Mesendoderm (in vitro differentiated cells): ENCODE data around the gene CPT1C.

Experiments used
- DNase-seq: peaks from one replicate; pipeline ENCODE4 v3.0.0; 2013
- H2AK5ac ChIP-seq: 2 replicates; pipeline ENCODE4 v1.6.1; 2013; ENCODE audit warnings: low read length, inconsistent platforms
- H2BK120ac ChIP-seq: 2 replicates; pipeline ENCODE4 v1.6.1; 2013; ENCODE audit warnings: low read depth, mild to moderate bottlenecking, low read length, moderate library complexity, mixed read lengths
- H2BK15ac ChIP-seq: replicated peaks from 2 replicates; pipeline ENCODE4 v1.6.1; 2013; ENCODE audit warnings: low read depth, mild to moderate bottlenecking, moderate library complexity
- H2BK5ac ChIP-seq: 2 replicates; pipeline ENCODE4 v1.6.1; 2013; ENCODE audit warnings: low read length, inconsistent platforms
- H3K18ac ChIP-seq: 2 replicates; pipeline ENCODE4 v1.6.1; 2013; ENCODE audit warnings: mild to moderate bottlenecking, low read length, mixed read lengths
- H3K23ac ChIP-seq: one replicate; pipeline ENCODE4 v1.6.1; 2013; ENCODE audit warnings: low read length
- H3K27ac ChIP-seq: 2 replicates; pipeline ENCODE4 v1.5.1; 2013; ENCODE audit warnings: low read depth, mild to moderate bottlenecking, inconsistent platforms, low read length, moderate library complexity
- H3K27me3 ChIP-seq: 2 replicates; pipeline ENCODE4 v1.6.1; 2013; ENCODE audit warnings: low read length, control low read depth, mild to moderate bottlenecking, inconsistent platforms; ENCODE audit not compliant: insufficient read depth, poor library complexity
- H3K36me3 ChIP-seq: 2 replicates; pipeline ENCODE4 v1.6.1; 2013; ENCODE audit warnings: low read length, inconsistent platforms; ENCODE audit not compliant: control insufficient read depth, insufficient read depth
- H3K4ac ChIP-seq: one replicate; pipeline ENCODE4 v1.6.1; 2013; ENCODE audit warnings: low read depth, mild to moderate bottlenecking, low read length, moderate library complexity
- H3K4me1 ChIP-seq: 2 replicates; pipeline ENCODE4 v1.6.1; 2013; ENCODE audit warnings: low read depth, low read length, inconsistent platforms; ENCODE audit not compliant: control insufficient read depth
- H3K4me2 ChIP-seq: 2 replicates; pipeline ENCODE4 v1.6.1; 2013; ENCODE audit warnings: low read length
- H3K4me3 ChIP-seq: 2 replicates; pipeline ENCODE4 v1.5.1; 2013; ENCODE audit warnings: mild to moderate bottlenecking, low read length
- H3K56ac ChIP-seq: one replicate; pipeline ENCODE4 v1.6.1; 2013; ENCODE audit warnings: low read length
- H3K79me1 ChIP-seq: 2 replicates; pipeline ENCODE4 v1.6.1; 2013; ENCODE audit warnings: low read length, inconsistent platforms
- H3K79me2 ChIP-seq: 2 replicates; pipeline ENCODE4 v1.6.1; 2013; ENCODE audit warnings: mild to moderate bottlenecking, low read length; ENCODE audit not compliant: control insufficient read depth, insufficient read depth
- H3K9ac ChIP-seq: 2 replicates; pipeline ENCODE4 v1.6.1; 2013; ENCODE audit warnings: low read length, inconsistent platforms
- H4K5ac ChIP-seq: one replicate; pipeline ENCODE4 v1.6.1; 2013; ENCODE audit warnings: low read length
- H4K8ac ChIP-seq: one replicate; pipeline ENCODE4 v1.6.1; 2013; ENCODE audit warnings: low read depth, mild to moderate bottlenecking, control low read depth, low read length, moderate library complexity
- WGBS: extraction: QIAGEN DNeasy Blood & Tissue Kit; methylation state at CpG from one replicate; pipeline ENCODE4 v1.1.7; 2013; ENCODE audit warnings: low lambda C conversion rate, missing lambda C conversion rate; ENCODE audit not compliant: insufficient coverage; ENCODE audit errors: extremely low coverage; 5-methylcytosine and 5-hydroxymethylcytosine counted together

The CPT1C gene

DNA sequence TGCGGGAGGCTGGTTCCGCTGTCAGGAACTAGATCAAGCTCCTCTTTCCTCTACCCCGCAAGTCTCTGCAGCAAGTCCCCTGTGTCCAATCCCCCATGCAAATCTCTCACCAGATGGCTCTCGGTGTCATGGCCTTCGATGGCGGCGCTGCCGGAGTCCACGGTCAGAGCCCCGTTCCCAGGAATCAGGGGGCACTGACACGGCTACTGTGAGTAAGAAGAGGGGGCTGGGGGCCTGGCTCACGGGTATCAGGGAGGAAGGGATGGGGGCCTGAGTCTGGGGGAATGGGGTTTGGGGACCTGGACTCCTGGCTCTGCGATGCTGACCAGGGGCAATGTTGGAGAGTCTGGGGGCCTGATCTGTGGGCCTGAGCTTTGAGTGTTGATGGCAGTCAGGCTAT lies 44.9 kb upstream of the CPT1C start:
- Histone ChIP-seq H3K36me3 (peaks cover 14% of the 10 kb centered on the region), H3K56ac (no peak overlapping the region), H3K23ac (no peak overlapping the region), H3K9ac (no peak overlapping the region), H2BK15ac (no peak overlapping the region), H3K4me2 (no peak overlapping the region), H3K4me1 (peaks cover under 1% of the 10 kb centered on the region), H2AK5ac (no peak overlapping the region), H2BK5ac (no peak overlapping the region), H3K4ac (no peak overlapping the region), H3K79me2 (peaks cover 33% of the 10 kb centered on the region), H3K27me3 (no peaks in the 10 kb centered on the region), H3K18ac (no peak overlapping the region), H2BK120ac (no peak overlapping the region), H4K8ac (no peak overlapping the region), H3K27ac (no peak overlapping the region), H4K5ac (no peak overlapping the region), H3K79me1 (peaks cover 31% of the 10 kb centered on the region), H3K4me3 (no peak overlapping the region)
- DNase-seq: no peak
- WGBS: no CpG with 5 or more reads among the region's 13 CpGs

- Histone ChIP-seq H4K8ac (no peak overlapping the region), H3K4ac (no peak overlapping the region), H2BK120ac (no peak overlapping the region), H3K36me3 (peaks cover 14% of the 10 kb centered on the region), H2BK5ac (no peak overlapping the region), H3K79me2 (peaks cover 33% of the 10 kb centered on the region), H2BK15ac (no peak overlapping the region), H3K23ac (no peak overlapping the region), H3K79me1 (peaks cover 31% of the 10 kb centered on the region), H4K5ac (no peak overlapping the region), H3K27me3 (no peaks in the 10 kb centered on the region), H2AK5ac (no peak overlapping the region), H3K4me3 (no peak overlapping the region), H3K18ac (no peak overlapping the region), H3K9ac (no peak overlapping the region), H3K4me2 (no peak overlapping the region), H3K56ac (no peak overlapping the region), H3K4me1 (no peaks in the 10 kb centered on the region), H3K27ac (no peak overlapping the region)
- WGBS: no CpG with 5 or more reads among the region's 17 CpGs
- DNase-seq: no peak
Observed at GRCh38 chr19:49646586-49646985, 44.3 kb upstream of the CPT1C start.

DNA sequence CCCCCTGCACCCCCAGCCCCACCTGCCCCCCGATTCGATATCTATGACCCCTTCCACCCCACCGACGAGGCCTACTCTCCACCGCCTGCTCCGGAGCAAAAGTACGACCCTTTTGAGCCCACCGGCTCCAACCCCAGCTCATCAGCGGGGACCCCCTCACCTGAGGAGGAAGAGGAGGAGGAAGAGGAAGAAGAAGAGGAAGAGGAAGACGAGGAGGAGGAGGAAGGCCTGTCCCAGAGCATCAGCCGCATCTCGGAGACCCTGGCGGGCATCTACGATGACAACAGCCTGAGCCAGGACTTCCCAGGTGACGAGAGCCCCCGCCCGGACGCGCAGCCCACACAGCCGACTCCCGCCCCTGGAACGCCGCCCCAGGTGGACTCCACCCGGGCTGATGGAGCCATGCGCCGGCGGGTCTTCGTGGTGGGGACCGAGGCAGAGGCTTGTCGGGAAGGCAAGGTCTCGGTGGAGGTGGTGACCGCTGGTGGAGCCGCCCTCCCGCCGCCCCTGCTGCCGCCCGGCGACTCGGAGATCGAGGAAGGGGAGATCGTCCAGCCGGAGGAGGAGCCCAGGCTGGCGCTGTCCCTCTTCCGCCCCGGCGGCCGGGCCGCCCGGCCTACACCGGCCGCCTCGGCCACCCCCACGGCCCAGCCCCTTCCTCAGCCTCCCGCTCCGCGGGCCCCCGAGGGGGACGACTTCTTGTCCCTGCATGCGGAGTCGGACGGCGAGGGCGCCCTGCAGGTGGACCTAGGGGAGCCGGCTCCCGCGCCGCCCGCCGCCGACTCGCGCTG lies 39.7 kb upstream of the CPT1C start:
- H3K4me1 ChIP-seq: no peaks in the 10 kb centered on the region
- H3K9ac ChIP-seq: no peak overlapping the region
- H3K23ac ChIP-seq: no peak overlapping the region
- WGBS: no CpG with 5 or more reads among the region's 72 CpGs
- H3K4me3 ChIP-seq: no peak overlapping the region
- no peak overlapping the region for H2BK120ac ChIP-seq
- H3K4ac ChIP-seq: no peak overlapping the region
- H3K27me3 ChIP-seq: no peaks in the 10 kb centered on the region
- no peak overlapping the region for H2BK5ac ChIP-seq
- no peak overlapping the region for H3K18ac ChIP-seq
- H4K8ac ChIP-seq: no peak overlapping the region
- no peak overlapping the region for H3K27ac ChIP-seq
- no peak overlapping the region for H3K4me2 ChIP-seq
- H3K79me2 ChIP-seq: peaks cover 4% of the 10 kb centered on the region
- H4K5ac ChIP-seq: no peak overlapping the region
- no peak overlapping the region for H2BK15ac ChIP-seq
- peaks cover 20% of the 10 kb centered on the region for H3K36me3 ChIP-seq
- H2AK5ac ChIP-seq: no peak overlapping the region
- no peak overlapping the region for H3K56ac ChIP-seq
- DNase-seq: no peak
- H3K79me1 ChIP-seq: peaks cover 14% of the 10 kb centered on the region

DNA sequence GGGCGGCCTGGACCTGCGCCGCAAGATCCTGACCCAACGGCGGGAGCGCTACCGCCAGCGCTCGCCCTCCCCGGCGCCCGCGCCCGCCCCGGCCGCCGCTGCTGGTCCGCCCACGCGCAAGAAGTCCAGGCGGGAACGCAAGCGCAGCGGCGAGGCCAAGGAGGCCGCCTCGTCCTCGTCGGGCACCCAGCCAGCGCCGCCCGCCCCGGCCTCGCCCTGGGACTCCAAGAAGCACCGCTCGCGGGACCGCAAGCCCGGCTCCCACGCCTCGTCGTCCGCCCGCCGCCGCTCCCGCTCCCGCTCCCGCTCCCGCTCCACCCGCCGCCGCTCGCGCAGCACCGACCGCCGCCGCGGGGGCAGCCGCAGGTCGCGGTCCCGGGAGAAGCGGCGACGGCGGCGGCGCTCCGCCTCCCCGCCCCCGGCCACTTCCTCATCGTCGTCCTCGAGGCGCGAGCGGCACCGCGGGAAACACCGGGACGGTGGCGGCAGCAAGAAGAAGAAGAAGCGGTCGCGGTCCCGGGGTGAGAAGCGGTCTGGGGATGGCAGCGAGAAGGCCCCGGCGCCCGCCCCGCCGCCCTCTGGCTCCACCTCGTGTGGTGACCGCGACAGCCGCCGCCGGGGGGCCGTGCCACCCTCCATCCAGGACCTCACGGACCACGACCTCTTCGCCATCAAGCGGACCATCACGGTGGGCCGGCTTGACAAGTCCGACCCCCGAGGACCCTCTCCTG lies 38.9 kb upstream of the CPT1C start:
- no peak overlapping the region for H2AK5ac ChIP-seq
- DNase-seq: no peak
- peaks cover 10% of the 10 kb centered on the region for H3K79me1 ChIP-seq
- H3K79me2 ChIP-seq: peaks cover 2% of the 10 kb centered on the region
- no peak overlapping the region for H3K23ac ChIP-seq
- peaks cover 13% of the 10 kb centered on the region for H3K36me3 ChIP-seq
- no peak overlapping the region for H3K4me2 ChIP-seq
- no peak overlapping the region for H3K27ac ChIP-seq
- no peak overlapping the region for H3K4ac ChIP-seq
- H4K5ac ChIP-seq: no peak overlapping the region
- H3K9ac ChIP-seq: no peak overlapping the region
- no peak overlapping the region for H2BK15ac ChIP-seq
- no peak overlapping the region for H3K4me3 ChIP-seq
- no peak overlapping the region for H4K8ac ChIP-seq
- H3K18ac ChIP-seq: no peak overlapping the region
- no peaks in the 10 kb centered on the region for H3K27me3 ChIP-seq
- no peak overlapping the region for H2BK120ac ChIP-seq
- no peak overlapping the region for H2BK5ac ChIP-seq
- H3K4me1 ChIP-seq: no peaks in the 10 kb centered on the region
- H3K56ac ChIP-seq: no peak overlapping the region
- WGBS: no CpG with 5 or more reads among the region's 110 CpGs

DNA sequence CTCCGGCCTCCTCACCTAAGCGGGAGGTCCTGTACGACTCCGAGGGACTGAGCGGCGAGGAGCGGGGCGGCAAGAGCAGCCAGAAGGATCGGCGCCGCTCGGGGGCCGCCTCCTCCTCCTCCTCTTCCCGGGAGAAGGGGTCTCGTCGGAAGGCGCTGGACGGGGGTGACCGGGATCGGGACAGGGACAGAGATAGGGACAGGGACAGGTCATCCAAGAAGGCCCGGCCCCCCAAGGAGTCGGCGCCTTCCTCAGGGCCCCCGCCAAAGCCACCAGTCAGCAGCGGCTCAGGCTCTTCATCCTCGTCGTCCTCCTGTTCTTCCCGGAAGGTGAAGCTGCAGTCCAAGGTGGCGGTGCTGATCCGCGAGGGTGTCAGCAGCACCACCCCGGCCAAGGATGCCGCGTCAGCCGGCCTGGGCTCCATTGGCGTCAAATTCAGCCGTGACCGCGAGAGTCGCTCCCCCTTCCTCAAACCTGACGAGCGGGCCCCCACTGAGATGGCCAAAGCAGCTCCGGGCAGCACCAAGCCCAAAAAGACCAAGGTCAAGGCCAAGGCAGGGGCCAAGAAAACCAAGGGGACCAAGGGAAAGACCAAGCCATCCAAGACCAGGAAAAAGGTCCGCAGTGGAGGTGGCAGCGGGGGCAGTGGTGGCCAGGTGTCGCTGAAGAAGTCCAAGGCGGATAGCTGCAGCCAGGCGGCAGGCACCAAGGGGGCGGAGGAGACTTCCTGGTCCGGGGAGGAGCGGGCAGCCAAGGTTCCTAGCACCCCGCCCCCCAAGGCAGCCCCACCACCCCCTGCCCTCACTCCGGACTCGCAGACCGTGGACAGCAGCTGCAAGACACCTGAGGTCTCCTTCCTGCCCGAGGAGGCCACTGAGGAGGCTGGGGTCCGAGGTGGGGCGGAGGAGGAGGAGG lies 38.1 kb upstream of the CPT1C start:
- no peak overlapping the region for H3K4ac ChIP-seq

More for the DNA sequence above, 38.1 kb upstream of the CPT1C start:
- Histone ChIP-seq H2BK15ac (no peak overlapping the region), H3K4me1 (no peaks in the 10 kb centered on the region), H3K36me3 (peaks cover 16% of the 10 kb centered on the region), H3K27ac (no peak overlapping the region), H3K79me2 (peaks cover 2% of the 10 kb centered on the region), H3K27me3 (no peaks in the 10 kb centered on the region), H4K5ac (no peak overlapping the region), H3K4me3 (no peak overlapping the region), H2BK120ac (no peak overlapping the region), H3K18ac (no peak overlapping the region), H3K4me2 (no peak overlapping the region), H2BK5ac (no peak overlapping the region), H2AK5ac (no peak overlapping the region), H3K9ac (no peak overlapping the region), H4K8ac (no peak overlapping the region), H3K23ac (no peak overlapping the region), H3K56ac (no peak overlapping the region), H3K79me1 (peaks cover 5% of the 10 kb centered on the region)
- no peak for DNase-seq
- whole genome bisulfite sequencing: no CpG with 5 or more reads among the region's 58 CpGs
